Measurements from ENCODE around the gene DIO2.

The DIO2 gene

GRCh38 chr14:80211153-80212022, at the start of gene DIO2:
Gene DIO2, minus strand, starts transcription at chr14:80211504. Its CDS starts 32 bp downstream, at chr14:80211472.
- H3K27ac Mint-ChIP-seq: no peak within 1 kb of the TSS
- H3K9me3 Mint-ChIP-seq: peaks cover 2% of the 10 kb centered on the region
- DNase-seq: no peak
- no peaks in the 10 kb centered on the region for H3K36me3 Mint-ChIP-seq (ENCODE audit: low read depth)
- H3K27me3 Mint-ChIP-seq: peaks cover 2% of the 10 kb centered on the region
- H3K4me3 Mint-ChIP-seq: no peak within 1 kb of the TSS
- no peaks in the 10 kb centered on the region for H3K4me1 Mint-ChIP-seq (ENCODE audit: low read depth)

GRCh38 chr14:80260645-80261044, 49.3 kb upstream of the DIO2 start:
- no peaks in the 10 kb centered on the region for H3K27me3 Mint-ChIP-seq

GRCh38 chr14:80239631-80240030, 28.3 kb upstream of the DIO2 start:
- no peaks in the 10 kb centered on the region for H3K4me1 Mint-ChIP-seq (ENCODE audit: low read depth)
- peaks cover 27% of the 10 kb centered on the region for H3K9me3 Mint-ChIP-seq
- H3K27ac Mint-ChIP-seq: no peak overlapping the region
- H3K4me3 Mint-ChIP-seq: no peak overlapping the region
- no peaks in the 10 kb centered on the region for H3K27me3 Mint-ChIP-seq
- H3K36me3 Mint-ChIP-seq (ENCODE audit: low read depth): no peaks in the 10 kb centered on the region
- DNase-seq: no peak

More at GRCh38 chr14:80260645-80261044, 49.3 kb upstream of the DIO2 start:
- Mint-ChIP-seq H3K27ac (no peak overlapping the region), H3K4me1 (ENCODE audit: low read depth) (no peaks in the 10 kb centered on the region), H3K9me3 (peaks cover 3% of the 10 kb centered on the region), H3K36me3 (ENCODE audit: low read depth) (no peaks in the 10 kb centered on the region), H3K4me3 (no peak overlapping the region)
- DNase-seq: no peak

GRCh38 chr14:80237143-80237542, 25.8 kb upstream of the DIO2 start:
- H3K9me3 Mint-ChIP-seq: peaks cover 29% of the 10 kb centered on the region
- H3K36me3 Mint-ChIP-seq (ENCODE audit: low read depth): no peaks in the 10 kb centered on the region
- H3K4me1 Mint-ChIP-seq (ENCODE audit: low read depth): no peaks in the 10 kb centered on the region
- no peak overlapping the region for H3K27ac Mint-ChIP-seq
- no peak for DNase-seq
- no peak overlapping the region for H3K4me3 Mint-ChIP-seq
- H3K27me3 Mint-ChIP-seq: no peaks in the 10 kb centered on the region

- Mint-ChIP-seq H3K36me3 (ENCODE audit: low read depth) (no peaks in the 10 kb centered on the region), H3K4me1 (ENCODE audit: low read depth) (no peaks in the 10 kb centered on the region), H3K9me3 (peaks cover 35% of the 10 kb centered on the region), H3K4me3 (no peak overlapping the region), H3K27me3 (no peaks in the 10 kb centered on the region), H3K27ac (no peak overlapping the region)
- DNase-seq: no peak
Observed at GRCh38 chr14:80233470-80234089, 22.3 kb upstream of the DIO2 start.

- Mint-ChIP-seq H3K27me3 (no peaks in the 10 kb centered on the region), H3K4me1 (ENCODE audit: low read depth) (no peaks in the 10 kb centered on the region), H3K4me3 (no peak overlapping the region), H3K27ac (no peak overlapping the region), H3K9me3 (peaks cover 27% of the 10 kb centered on the region), H3K36me3 (ENCODE audit: low read depth) (no peaks in the 10 kb centered on the region)
- no peak for DNase-seq
Observed at GRCh38 chr14:80231702-80232101, 20.4 kb upstream of the DIO2 start.

- no peak overlapping the region for H3K27ac Mint-ChIP-seq
- H3K9me3 Mint-ChIP-seq: peaks cover 15% of the 10 kb centered on the region
- no peak overlapping the region for H3K4me3 Mint-ChIP-seq
- no peaks in the 10 kb centered on the region for H3K27me3 Mint-ChIP-seq
- H3K36me3 Mint-ChIP-seq (ENCODE audit: low read depth): no peaks in the 10 kb centered on the region
- DNase-seq: no peak
- no peaks in the 10 kb centered on the region for H3K4me1 Mint-ChIP-seq (ENCODE audit: low read depth)
Observed at GRCh38 chr14:80223696-80224465, 12.6 kb upstream of the DIO2 start.

- no peak overlapping the region for H3K27ac Mint-ChIP-seq
- H3K27me3 Mint-ChIP-seq: no peaks in the 10 kb centered on the region
- no peak overlapping the region for H3K4me3 Mint-ChIP-seq
- H3K36me3 Mint-ChIP-seq (ENCODE audit: low read depth): no peaks in the 10 kb centered on the region
- no peaks in the 10 kb centered on the region for H3K4me1 Mint-ChIP-seq (ENCODE audit: low read depth)
- DNase-seq: no peak
- H3K9me3 Mint-ChIP-seq: peaks cover 4% of the 10 kb centered on the region
Observed at GRCh38 chr14:80216818-80217217, 5.5 kb upstream of the DIO2 start.

GRCh38 chr14:80215756-80216581, 4.7 kb upstream of the DIO2 start:
- Mint-ChIP-seq H3K4me1 (ENCODE audit: low read depth) (no peaks in the 10 kb centered on the region), H3K4me3 (no peak overlapping the region), H3K9me3 (peaks cover 4% of the 10 kb centered on the region), H3K27me3 (no peaks in the 10 kb centered on the region), H3K36me3 (ENCODE audit: low read depth) (no peaks in the 10 kb centered on the region), H3K27ac (no peak overlapping the region)
- DNase-seq: no peak

- no peak overlapping the region for H3K27ac Mint-ChIP-seq
- peaks cover 2% of the 10 kb centered on the region for H3K27me3 Mint-ChIP-seq
- H3K4me1 Mint-ChIP-seq (ENCODE audit: low read depth): no peaks in the 10 kb centered on the region
Observed at GRCh38 chr14:80215081-80215480, 3.8 kb upstream of the DIO2 start.

GRCh38 chr14:80213602-80214001, 2.3 kb upstream of the DIO2 start:
- Mint-ChIP-seq H3K27me3 (peaks cover 2% of the 10 kb centered on the region), H3K4me1 (ENCODE audit: low read depth) (no peaks in the 10 kb centered on the region), H3K9me3 (peaks cover 2% of the 10 kb centered on the region), H3K36me3 (ENCODE audit: low read depth) (no peaks in the 10 kb centered on the region), H3K27ac (no peak overlapping the region), H3K4me3 (no peak overlapping the region)
- no peak for DNase-seq

More at GRCh38 chr14:80215081-80215480, 3.8 kb upstream of the DIO2 start:
- Mint-ChIP-seq H3K36me3 (ENCODE audit: low read depth) (no peaks in the 10 kb centered on the region), H3K4me3 (no peak overlapping the region), H3K9me3 (peaks cover 4% of the 10 kb centered on the region)
- DNase-seq: no peak

GRCh38 chr14:80212023-80212397, 706 bp upstream of the DIO2 start:
- Mint-ChIP-seq H3K27me3 (peaks cover 2% of the 10 kb centered on the region), H3K27ac (no peak overlapping the region), H3K9me3 (peaks cover 2% of the 10 kb centered on the region), H3K4me1 (ENCODE audit: low read depth) (no peaks in the 10 kb centered on the region), H3K4me3 (no peak overlapping the region), H3K36me3 (ENCODE audit: low read depth) (no peaks in the 10 kb centered on the region)
- DNase-seq: no peak

GRCh38 chr14:80208461-80208860, 2.8 kb downstream of the DIO2 start:
- no peak overlapping the region for H3K27ac Mint-ChIP-seq
- no peak overlapping the region for H3K4me3 Mint-ChIP-seq
- peaks cover 2% of the 10 kb centered on the region for H3K27me3 Mint-ChIP-seq
- no peaks in the 10 kb centered on the region for H3K9me3 Mint-ChIP-seq
- no peak for DNase-seq
- H3K36me3 Mint-ChIP-seq (ENCODE audit: low read depth): no peaks in the 10 kb centered on the region
- H3K4me1 Mint-ChIP-seq (ENCODE audit: low read depth): no peaks in the 10 kb centered on the region
